HepG2 (cell line): ENCODE results near the gene LRRC74B. TPM values are rescaled to one million over a fixed set of nuclear protein-coding genes. Genes with fewer than 3 reads are reported as not detected.
A peak's percentile ranks its signal among the peaks of the same experiment; 100 is the strongest.

ENCODE experiments used
- ADNP ChIP-seq: sonication (generic); formaldehyde crosslinking; IDR thresholded peaks from 2 replicates; pipeline ENCODE4 v1.4.0; 2020; ENCODE audit warnings: missing genetic modification reagents
- ELF1 ChIP-seq: sonication (generic); formaldehyde crosslinking; IDR thresholded peaks from 2 replicates; pipeline ENCODE4 v1.4.0; 2020; ENCODE audit warnings: missing genetic modification reagents
- FOXK1 ChIP-seq: sonication (generic); formaldehyde crosslinking; IDR thresholded peaks from 2 replicates; pipeline ENCODE4 v1.4.0; 2020; ENCODE audit warnings: low read depth, missing genetic modification reagents, borderline replicate concordance
- GZF1 ChIP-seq: sonication (generic); formaldehyde crosslinking; IDR thresholded peaks from 2 replicates; pipeline ENCODE4 v1.5.1; 2020; ENCODE audit warnings: mild to moderate bottlenecking, missing genetic modification reagents
- HMGA1 ChIP-seq: sonication (generic); formaldehyde crosslinking; conservative IDR thresholded peaks from 2 replicates; pipeline ENCODE4 v1.4.0; 2020; ENCODE audit warnings: missing genetic modification reagents
- HNRNPL ChIP-seq: fragments of 200-400 bp; formaldehyde crosslinking; IDR thresholded peaks from 2 replicates; pipeline ENCODE4 v1.6.1; 2017; ENCODE audit warnings: mild to moderate bottlenecking, low read depth, low read length
- NFYB ChIP-seq: sonication (generic); formaldehyde crosslinking; IDR thresholded peaks from 2 replicates; pipeline ENCODE4 v1.4.0; 2020; ENCODE audit warnings: missing genetic modification reagents
- NR1H2 ChIP-seq: sonication (generic); formaldehyde crosslinking; IDR thresholded peaks from 2 replicates; pipeline ENCODE4 v1.8.1; 2022; ENCODE audit warnings: low read depth, missing genetic modification reagents, borderline replicate concordance
- RFXANK ChIP-seq: IDR thresholded peaks from 2 replicates; pipeline ENCODE4 v1.6.1; 2016
- SMAD9 ChIP-seq: sonication (generic); formaldehyde crosslinking; IDR thresholded peaks from 2 replicates; pipeline ENCODE4 v1.5.1; 2020; ENCODE audit warnings: mild to moderate bottlenecking, missing genetic modification reagents
- SOX6 ChIP-seq, 2 experiments: fragments of 450-650 bp in 1 of 2; sonication (generic) in 1 of 2; formaldehyde crosslinking in 1 of 2; IDR thresholded peaks; 2 replicates each; pipeline versions ENCODE4 v1.4.0 to v1.6.1; 2017 to 2020; ENCODE audit warnings: antibody characterized with exemption in 1 of 2, mild to moderate bottlenecking in 1 of 2, missing genetic modification reagents in 1 of 2
- TBP ChIP-seq: sonication (generic); formaldehyde crosslinking; IDR thresholded peaks from 2 replicates; pipeline ENCODE4 v1.5.0; 2020; ENCODE audit warnings: missing genetic modification reagents
- ZMYM2 ChIP-seq: sonication (generic); formaldehyde crosslinking; IDR thresholded peaks from 2 replicates; pipeline ENCODE4 v1.8.0; 2022; ENCODE audit warnings: mild to moderate bottlenecking, missing genetic modification reagents
- ZNF143 ChIP-seq: sonication (generic); formaldehyde crosslinking; IDR thresholded peaks from 2 replicates; pipeline ENCODE4 v1.4.0; 2020; ENCODE audit warnings: missing genetic modification reagents
- ZNF512 ChIP-seq: sonication (generic); formaldehyde crosslinking; IDR thresholded peaks from 2 replicates; pipeline ENCODE4 v1.4.0; 2020; ENCODE audit warnings: mild to moderate bottlenecking, missing genetic modification reagents
- ZNF589 ChIP-seq: sonication (generic); formaldehyde crosslinking; conservative IDR thresholded peaks from 2 replicates; pipeline ENCODE4 v1.8.0; 2022; ENCODE audit warnings: mild to moderate bottlenecking, moderate library complexity, missing genetic modification reagents
- ZNF878 ChIP-seq: sonication (generic); formaldehyde crosslinking; IDR thresholded peaks from 2 replicates; pipeline ENCODE4 v1.8.1; 2023; ENCODE audit warnings: mild to moderate bottlenecking, missing genetic modification reagents, moderate library complexity
- polyA plus RNA-seq, 8 experiments: library from polyadenylated mRNA; depleted of rRNA in 3 of 8; stranded (reverse) in 7 of 8; unstranded in 1 of 8; fragments of >200 nt; fragmentation: Illumina TruSeq in 4 of 8; extraction: Trizol in 4 of 8; gene quantifications; 2 replicates each; pipeline versions ENCODE4 v1.2.1 to v1.2.3, GENCODE V29; 2011 to 2016; ENCODE audit warnings: low read depth in 4 of 8, missing spikeins in 1 of 8, mixed read lengths in 1 of 8; ENCODE audit not compliant: insufficient read depth in 1 of 8
- total RNA-seq, 5 experiments: library from RNA; depleted of rRNA; stranded (reverse); fragments of >200 nt; fragmentation: Illumina TruSeq; extraction: Trizol; gene quantifications; 2 replicates each; pipeline ENCODE4 v1.2.3, GENCODE V29; 2016; ENCODE audit warnings: low read depth in 1 of 5
- TF ChIP-seq, protein P1 (sequence below): sonication (generic); formaldehyde crosslinking; IDR thresholded peaks from 2 replicates; pipeline ENCODE4 v1.5.0; 2020; ENCODE audit warnings: missing genetic modification reagents
- TF ChIP-seq, protein P2 (sequence below): sonication (generic); IDR thresholded peaks from 2 replicates; pipeline ENCODE4 v1.6.1; 2016; ENCODE audit warnings: low read depth, borderline replicate concordance
- TF ChIP-seq, protein P3 (sequence below): sonication (generic); formaldehyde crosslinking; IDR thresholded peaks from 2 replicates; pipeline ENCODE4 v1.4.0; 2020; ENCODE audit warnings: missing genetic modification reagents

LRRC74B gene
- total and polyA plus RNA-seq, 2 of the 13 experiments (the other 11 are each of a cell fraction or from before 2014, with no cell fraction given), result not detected

DNA sequence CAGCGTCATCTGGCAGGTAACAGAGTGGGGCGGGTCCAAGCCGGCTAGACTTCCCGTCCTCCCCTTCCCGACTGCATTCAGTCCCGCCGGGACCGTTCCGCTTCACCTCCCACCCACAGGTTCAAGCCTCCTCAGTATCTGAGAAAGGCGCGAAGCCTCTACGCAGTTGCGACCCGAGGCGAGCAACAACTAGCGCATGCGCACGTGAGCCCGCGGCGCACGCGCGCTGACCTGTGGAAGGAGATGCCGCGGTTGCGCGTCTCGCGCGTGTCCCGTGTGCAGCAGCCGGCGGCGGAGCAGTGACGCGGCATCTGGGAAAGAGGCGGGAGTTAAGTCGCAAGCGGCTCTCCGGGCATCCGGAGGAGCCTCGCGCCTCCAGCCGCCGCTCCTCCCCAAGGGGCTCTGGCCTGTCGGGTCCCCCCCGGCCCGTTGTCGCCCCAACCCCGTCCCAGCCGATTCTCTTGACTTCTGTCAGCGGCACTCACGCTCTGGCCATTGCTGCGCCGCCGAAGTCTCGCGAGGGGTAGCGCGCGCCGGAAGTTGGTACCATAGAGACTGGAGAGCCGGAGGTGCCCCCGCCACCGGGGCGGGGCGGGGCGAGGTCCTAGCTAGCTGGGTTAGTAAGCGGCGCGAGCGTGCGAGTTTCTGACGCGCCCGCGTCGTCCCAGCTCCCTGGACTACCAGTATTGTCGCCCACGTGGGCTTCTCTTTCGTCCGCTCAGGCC is 44.0 kb upstream of the LRRC74B start, which contains the start of gene THAP7 (continued):
- TF ChIP-seq, protein P1, sequence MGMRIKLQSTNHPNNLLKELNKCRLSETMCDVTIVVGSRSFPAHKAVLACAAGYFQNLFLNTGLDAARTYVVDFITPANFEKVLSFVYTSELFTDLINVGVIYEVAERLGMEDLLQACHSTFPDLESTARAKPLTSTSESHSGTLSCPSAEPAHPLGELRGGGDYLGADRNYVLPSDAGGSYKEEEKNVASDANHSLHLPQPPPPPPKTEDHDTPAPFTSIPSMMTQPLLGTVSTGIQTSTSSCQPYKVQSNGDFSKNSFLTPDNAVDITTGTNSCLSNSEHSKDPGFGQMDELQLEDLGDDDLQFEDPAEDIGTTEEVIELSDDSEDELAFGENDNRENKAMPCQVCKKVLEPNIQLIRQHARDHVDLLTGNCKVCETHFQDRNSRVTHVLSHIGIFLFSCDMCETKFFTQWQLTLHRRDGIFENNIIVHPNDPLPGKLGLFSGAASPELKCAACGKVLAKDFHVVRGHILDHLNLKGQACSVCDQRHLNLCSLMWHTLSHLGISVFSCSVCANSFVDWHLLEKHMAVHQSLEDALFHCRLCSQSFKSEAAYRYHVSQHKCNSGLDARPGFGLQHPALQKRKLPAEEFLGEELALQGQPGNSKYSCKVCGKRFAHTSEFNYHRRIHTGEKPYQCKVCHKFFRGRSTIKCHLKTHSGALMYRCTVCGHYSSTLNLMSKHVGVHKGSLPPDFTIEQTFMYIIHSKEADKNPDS (CRISPR knock-in tag), result peak; percentile 89
- no peak for TF ChIP-seq HMGA1 (CRISPR knock-in tag)
- TF ChIP-seq SMAD9 (CRISPR knock-in tag), result peak; percentile 75
- TF ChIP-seq ZNF589 (CRISPR knock-in tag), result peak; percentile 87
- TF ChIP-seq RFXANK, result no peak
- TF ChIP-seq ZMYM2, result no peak
- peak; percentile 50; the same call in 1 of the 2 replicates for TF ChIP-seq ZNF143 (CRISPR knock-in tag)
- TF ChIP-seq NR1H2 (CRISPR knock-in tag), result no peak; the same call in 1 of the 2 replicates
- peak; percentile 63; the same call in 1 of the 2 replicates for TF ChIP-seq FOXK1 (CRISPR knock-in tag)
- TF ChIP-seq SOX6 (IDR thresholded peaks at IDR 0.05), result no peak
- TF ChIP-seq SOX6 (CRISPR knock-in tag; IDR thresholded peaks at IDR 0.05), result peak; percentile 82
- TF ChIP-seq, protein P2, sequence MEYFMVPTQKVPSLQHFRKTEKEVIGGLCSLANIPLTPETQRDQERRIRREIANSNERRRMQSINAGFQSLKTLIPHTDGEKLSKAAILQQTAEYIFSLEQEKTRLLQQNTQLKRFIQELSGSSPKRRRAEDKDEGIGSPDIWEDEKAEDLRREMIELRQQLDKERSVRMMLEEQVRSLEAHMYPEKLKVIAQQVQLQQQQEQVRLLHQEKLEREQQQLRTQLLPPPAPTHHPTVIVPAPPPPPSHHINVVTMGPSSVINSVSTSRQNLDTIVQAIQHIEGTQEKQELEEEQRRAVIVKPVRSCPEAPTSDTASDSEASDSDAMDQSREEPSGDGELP, result peak; percentile 29; the same call in 1 of the 2 replicates
- TF ChIP-seq HNRNPL, result 0 out of 2 replicates have a peak, but pooled peaks have one; percentile 42
- TF ChIP-seq ADNP (CRISPR knock-in tag), result no peak
- TF ChIP-seq, protein P3, sequence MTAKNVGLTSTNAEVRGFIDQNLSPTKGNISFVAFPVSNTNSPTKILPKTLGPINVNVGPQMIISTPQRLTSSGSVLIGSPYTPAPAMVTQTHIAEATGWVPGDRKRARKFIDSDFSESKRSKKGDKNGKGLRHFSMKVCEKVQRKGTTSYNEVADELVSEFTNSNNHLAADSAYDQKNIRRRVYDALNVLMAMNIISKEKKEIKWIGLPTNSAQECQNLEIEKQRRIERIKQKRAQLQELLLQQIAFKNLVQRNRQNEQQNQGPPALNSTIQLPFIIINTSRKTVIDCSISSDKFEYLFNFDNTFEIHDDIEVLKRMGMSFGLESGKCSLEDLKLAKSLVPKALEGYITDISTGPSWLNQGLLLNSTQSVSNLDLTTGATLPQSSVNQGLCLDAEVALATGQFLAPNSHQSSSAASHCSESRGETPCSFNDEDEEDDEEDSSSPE (CRISPR knock-in tag), result peak; percentile 95
- peak; percentile 68 for TF ChIP-seq ELF1 (CRISPR knock-in tag)
- no peak; the same call in 1 of the 2 replicates for TF ChIP-seq GZF1 (CRISPR knock-in tag)
- no peak for TF ChIP-seq NFYB (CRISPR knock-in tag)
- TF ChIP-seq ZNF512 (CRISPR knock-in tag), result no peak
- no peak; the same call in 1 of the 2 replicates for TF ChIP-seq ZNF878 (CRISPR knock-in tag)
- no peak for TF ChIP-seq TBP (CRISPR knock-in tag)
